ENCODE results near the gene ZNF23.

DNA sequence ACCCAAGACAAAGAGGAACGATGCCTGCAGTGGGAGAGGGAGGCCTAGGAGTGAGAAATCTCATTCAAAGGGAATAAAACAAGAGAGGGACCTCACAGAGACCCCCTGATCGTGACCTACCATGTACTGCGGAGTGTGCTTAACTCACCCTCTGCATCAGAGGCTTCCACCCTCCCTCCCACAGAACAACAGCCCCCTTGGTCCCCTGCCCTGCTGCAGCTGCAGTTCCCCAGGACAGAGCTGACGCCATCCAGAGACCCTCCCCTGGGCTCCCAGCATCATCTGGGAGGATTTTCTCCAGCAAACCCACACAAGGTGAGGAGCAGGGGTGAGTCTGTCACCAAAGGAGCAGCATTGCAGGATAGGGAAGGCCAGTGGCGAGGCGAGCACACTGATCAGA, 60.0 kb downstream of the ZNF23 start:
- TF ChIP-seq, protein P1, sequence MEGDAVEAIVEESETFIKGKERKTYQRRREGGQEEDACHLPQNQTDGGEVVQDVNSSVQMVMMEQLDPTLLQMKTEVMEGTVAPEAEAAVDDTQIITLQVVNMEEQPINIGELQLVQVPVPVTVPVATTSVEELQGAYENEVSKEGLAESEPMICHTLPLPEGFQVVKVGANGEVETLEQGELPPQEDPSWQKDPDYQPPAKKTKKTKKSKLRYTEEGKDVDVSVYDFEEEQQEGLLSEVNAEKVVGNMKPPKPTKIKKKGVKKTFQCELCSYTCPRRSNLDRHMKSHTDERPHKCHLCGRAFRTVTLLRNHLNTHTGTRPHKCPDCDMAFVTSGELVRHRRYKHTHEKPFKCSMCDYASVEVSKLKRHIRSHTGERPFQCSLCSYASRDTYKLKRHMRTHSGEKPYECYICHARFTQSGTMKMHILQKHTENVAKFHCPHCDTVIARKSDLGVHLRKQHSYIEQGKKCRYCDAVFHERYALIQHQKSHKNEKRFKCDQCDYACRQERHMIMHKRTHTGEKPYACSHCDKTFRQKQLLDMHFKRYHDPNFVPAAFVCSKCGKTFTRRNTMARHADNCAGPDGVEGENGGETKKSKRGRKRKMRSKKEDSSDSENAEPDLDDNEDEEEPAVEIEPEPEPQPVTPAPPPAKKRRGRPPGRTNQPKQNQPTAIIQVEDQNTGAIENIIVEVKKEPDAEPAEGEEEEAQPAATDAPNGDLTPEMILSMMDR (IDR thresholded peaks at IDR 0.05) = no peak
- no peak for TF ChIP-seq POLR2A (IDR thresholded peaks at IDR 0.05)
- TF ChIP-seq POLR2AphosphoS5 (IDR thresholded peaks at IDR 0.05) = no peak

Measured in stomach (tissue), 4 donors.